Activated CD8-positive, alpha-beta memory T cell treated with anti-CD3 and anti-CD28 coated beads, Interleukin-2, amount 10 ng/mL, durations not matched to agents 7 days and 5 days (primary cell): ENCODE measurements around the gene ARSI. TPM values are rescaled to one million over a fixed set of nuclear protein-coding genes. Genes with fewer than 3 reads are reported as not detected.

Experiments used
- ATAC-seq: fragments of 150-1000 bp; cut with Tn5 transposase; one replicate; pipeline ENCODE4 v1.10.0; 2021; ENCODE audit warnings: moderate library complexity
- CTCF ChIA-PET: fragments of 350-600 bp; sonication (Branson Sonifier 250); formaldehyde crosslinking; loops from one replicate; lab custom pipeline; 2021; ENCODE audit warnings: antibody characterized with exemption; lab: Charles Lee
- DNase-seq: peaks from one replicate; pipeline ENCODE4 v3.0.0-alpha.2; 2020
- H3K27ac Mint-ChIP-seq: one replicate; pipeline ENCODE4 v1.8.0; 2021; ENCODE audit warnings: mild to moderate bottlenecking, mixed read lengths
- H3K27me3 Mint-ChIP-seq: one replicate; pipeline ENCODE4 v1.8.0; 2021; ENCODE audit warnings: mixed read lengths
- H3K36me3 Mint-ChIP-seq: one replicate; pipeline ENCODE4 v1.8.0; 2021; ENCODE audit warnings: mild to moderate bottlenecking, mixed read lengths
- H3K4me1 Mint-ChIP-seq: one replicate; pipeline ENCODE4 v1.8.0; 2021; ENCODE audit warnings: mixed read lengths
- H3K4me3 Mint-ChIP-seq: one replicate; pipeline ENCODE4 v1.8.0; 2021; ENCODE audit warnings: mild to moderate bottlenecking, moderate library complexity, mixed read lengths
- H3K9me3 Mint-ChIP-seq: one replicate; pipeline ENCODE4 v1.8.0; 2022; ENCODE audit warnings: low read depth, mixed read lengths
- total RNA-seq, 2 experiments: library from RNA; stranded (reverse); gene quantifications; one replicate each; pipeline ENCODE4 v1.2.3, GENCODE V29; 2021

Gene ARSI
- total RNA-seq, 2 experiments from 2014 or later, result not detected

DNA sequence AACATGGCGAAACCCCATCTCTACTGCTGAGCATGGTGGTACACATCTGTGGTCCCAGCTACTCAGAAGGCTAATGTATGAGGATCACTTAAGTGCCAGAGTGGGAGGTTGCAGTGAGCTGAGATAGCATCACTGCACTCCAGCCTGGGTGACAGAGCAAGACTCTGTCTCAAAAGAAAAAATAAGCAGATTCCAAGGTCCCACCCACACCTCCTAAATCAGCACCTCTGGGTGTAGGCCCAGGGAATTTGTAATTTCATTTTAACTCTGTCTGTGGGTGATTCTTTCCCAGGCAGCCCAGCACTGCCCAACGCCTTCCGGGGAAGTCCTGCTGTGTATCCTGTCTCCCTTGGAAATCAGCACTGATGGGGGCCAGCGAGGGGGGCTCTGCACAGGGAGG lies 25.7 kb downstream of the ARSI start:
- Mint-ChIP-seq H3K4me1 (no peaks in the 10 kb centered on the region), H3K4me3 (no peak overlapping the region), H3K27me3 (peaks cover 31% of the 10 kb centered on the region), H3K36me3 (no peaks in the 10 kb centered on the region), H3K9me3 (no peaks in the 10 kb centered on the region), H3K27ac (no peak overlapping the region)
- CTCF ChIA-PET, result no interaction called here
- no peak for ATAC-seq
- no peak for DNase-seq

DNA sequence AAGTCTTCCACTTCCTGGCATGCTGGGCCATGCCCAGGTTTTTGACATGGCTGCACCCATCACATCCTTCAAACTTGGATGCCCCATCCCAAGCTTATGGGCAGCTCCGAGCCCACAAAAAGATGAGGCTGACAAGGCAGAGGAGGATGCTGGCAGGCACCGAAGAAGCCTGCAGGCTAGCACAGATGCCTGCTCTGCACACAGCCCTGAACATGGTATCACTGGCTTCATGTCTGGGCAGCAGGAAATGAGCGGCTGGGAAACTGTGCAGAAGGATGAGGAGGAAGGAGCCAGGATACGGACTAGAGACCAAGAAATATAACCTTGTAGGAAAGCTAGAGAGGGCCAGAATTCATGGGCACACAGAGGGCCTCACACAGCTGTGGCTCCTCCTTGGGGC lies 27.9 kb downstream of the ARSI start:
- H3K4me1 Mint-ChIP-seq, result no peaks in the 10 kb centered on the region
- no peak overlapping the region for H3K4me3 Mint-ChIP-seq
- DNase-seq (no peak), ATAC-seq (no peak)
- CTCF ChIA-PET, result no interaction called here
- H3K27me3 Mint-ChIP-seq, result peaks cover 17% of the 10 kb centered on the region
- no peaks in the 10 kb centered on the region for H3K9me3 Mint-ChIP-seq
- H3K27ac Mint-ChIP-seq, result no peak overlapping the region
- H3K36me3 Mint-ChIP-seq, result no peaks in the 10 kb centered on the region

DNA sequence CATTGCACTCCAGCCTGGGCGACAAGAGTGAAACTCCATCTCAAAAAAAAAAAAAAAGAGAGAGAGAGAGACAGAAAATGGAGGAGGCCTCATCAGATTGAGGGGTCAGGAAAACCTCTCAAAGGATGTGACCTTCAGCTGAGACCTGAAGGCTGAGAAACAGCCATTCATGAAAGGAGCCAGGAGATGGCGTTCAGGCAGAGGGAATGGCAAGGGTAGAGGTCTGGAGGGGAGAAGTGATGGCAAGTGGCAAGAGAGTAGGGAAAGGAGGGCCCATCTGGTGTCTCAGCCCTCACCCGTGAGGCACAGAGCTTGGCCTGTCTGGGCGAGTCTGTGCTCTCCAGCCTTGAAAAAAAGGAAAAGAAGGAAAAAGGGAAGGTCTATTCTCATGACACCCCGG lies 30.2 kb downstream of the ARSI start:
- no peak for ATAC-seq
- CTCF ChIA-PET, result interaction anchor here (1.4 to 1.7 kb wide), 3 partner anchors 77 to 163 kb away, joined by 6 to 8 read pairs (median 8); no protein-coding TSS in a partner anchor
- Mint-ChIP-seq H3K27me3 (peaks cover 16% of the 10 kb centered on the region), H3K27ac (no peak overlapping the region), H3K4me1 (no peaks in the 10 kb centered on the region), H3K36me3 (no peaks in the 10 kb centered on the region), H3K9me3 (no peaks in the 10 kb centered on the region), H3K4me3 (no peak overlapping the region)
- no peak for DNase-seq

DNA sequence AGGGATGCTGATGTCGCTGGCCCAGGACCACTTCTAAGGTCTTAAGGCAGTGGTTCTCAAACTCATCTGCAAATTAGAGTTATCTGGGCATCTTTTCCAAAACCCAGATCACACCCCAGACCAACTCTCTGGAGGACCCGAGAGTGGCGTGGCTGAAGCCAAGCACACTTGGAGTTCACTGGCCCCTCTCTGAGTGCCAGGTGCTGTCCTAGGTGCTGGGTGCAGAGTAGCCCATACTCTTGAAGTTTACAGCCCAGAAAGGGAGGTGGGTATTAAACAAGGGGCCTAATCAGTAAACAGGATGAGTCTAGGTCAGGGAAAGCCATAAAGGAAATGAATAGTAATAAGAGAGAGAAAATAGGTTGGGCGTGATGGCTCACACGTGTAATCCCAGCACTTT lies 30.8 kb downstream of the ARSI start:
- H3K27me3 Mint-ChIP-seq, result peaks cover 16% of the 10 kb centered on the region
- DNase-seq (no peak), ATAC-seq (no peak)
- H3K4me1 Mint-ChIP-seq, result no peaks in the 10 kb centered on the region
- no peak overlapping the region for H3K27ac Mint-ChIP-seq
- H3K4me3 Mint-ChIP-seq, result no peak overlapping the region
- no peaks in the 10 kb centered on the region for H3K9me3 Mint-ChIP-seq
- no peaks in the 10 kb centered on the region for H3K36me3 Mint-ChIP-seq
- CTCF ChIA-PET, result interaction anchor here (1.4 to 1.7 kb wide), 3 partner anchors 78 to 163 kb away, joined by 6 to 8 read pairs (median 8); no protein-coding TSS in a partner anchor

DNA sequence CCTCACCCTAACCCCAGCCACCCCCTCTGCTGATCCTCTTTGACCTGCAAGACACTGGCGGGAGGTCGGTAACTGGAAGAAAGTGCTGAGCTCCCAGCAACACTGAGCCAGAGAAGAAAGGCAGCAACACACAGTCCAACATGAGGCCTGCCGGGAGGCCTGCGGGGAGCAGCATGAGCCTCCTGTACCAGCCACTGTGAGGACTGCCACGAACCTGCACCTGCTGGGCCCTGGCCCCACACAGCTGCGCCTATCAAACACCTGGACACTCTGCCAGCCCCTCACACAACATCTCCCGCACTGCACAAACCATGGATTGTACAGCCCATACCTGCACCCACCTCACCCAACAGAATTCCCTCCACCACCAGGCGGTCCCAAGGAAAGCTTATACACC lies 31.4 kb downstream of the ARSI start:
- H3K27me3 Mint-ChIP-seq, result peaks cover 14% of the 10 kb centered on the region
- no peak overlapping the region for H3K4me3 Mint-ChIP-seq
- CTCF ChIA-PET, result interaction anchor here (1.5 kb wide), 1 partner anchor 80 kb away, joined by 8 read pairs; no protein-coding TSS in a partner anchor
- H3K9me3 Mint-ChIP-seq, result no peaks in the 10 kb centered on the region
- no peak overlapping the region for H3K27ac Mint-ChIP-seq
- DNase-seq (no peak), ATAC-seq (no peak)
- H3K4me1 Mint-ChIP-seq, result no peaks in the 10 kb centered on the region
- no peaks in the 10 kb centered on the region for H3K36me3 Mint-ChIP-seq

DNA sequence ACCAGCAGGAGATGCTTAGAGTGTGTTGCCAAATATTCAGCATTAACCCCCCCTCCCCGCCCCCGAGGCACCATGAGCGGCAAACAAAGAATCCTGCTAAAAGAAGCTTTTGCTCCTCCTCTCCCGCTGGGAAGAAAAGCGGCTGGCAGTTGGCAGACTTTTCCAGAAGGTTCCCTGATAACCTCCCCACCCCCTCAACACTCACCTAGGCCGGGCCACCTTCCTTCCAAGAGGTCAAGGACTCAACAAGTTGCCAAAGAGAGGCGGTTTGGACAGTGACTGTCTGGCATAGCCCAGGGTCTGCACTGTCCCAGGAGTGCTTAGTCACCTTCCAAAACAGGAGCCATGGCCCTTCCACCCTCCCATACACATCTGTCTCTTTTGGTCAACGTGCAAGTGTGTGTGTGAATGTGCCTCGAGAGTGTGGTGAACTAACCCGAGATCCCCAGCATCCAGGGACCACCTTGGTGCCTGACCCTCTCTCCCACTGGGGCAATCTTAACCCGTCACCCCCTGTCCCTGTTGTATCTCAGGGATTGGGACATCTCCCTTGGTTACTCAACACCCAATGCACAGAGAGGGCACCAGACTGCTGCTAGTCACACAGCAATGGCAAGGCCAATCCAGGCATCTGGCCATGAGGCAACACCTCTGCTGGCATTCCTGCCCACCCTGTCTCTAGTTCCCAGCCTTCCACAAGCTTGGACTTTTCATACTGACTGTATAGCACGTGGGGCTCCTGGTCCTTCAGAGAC lies 32.0 kb downstream of the ARSI start:
- Mint-ChIP-seq H3K9me3 (no peaks in the 10 kb centered on the region), H3K27me3 (peaks cover 14% of the 10 kb centered on the region), H3K4me1 (no peaks in the 10 kb centered on the region), H3K27ac (no peak overlapping the region), H3K4me3 (no peak overlapping the region), H3K36me3 (no peaks in the 10 kb centered on the region)
- ATAC-seq (no peak), DNase-seq (no peak)
- CTCF ChIA-PET, result interaction anchor here (1.2 to 2.0 kb wide), 2 partner anchors 10 to 79 kb away, joined by 3 to 6 read pairs; no protein-coding TSS in a partner anchor

DNA sequence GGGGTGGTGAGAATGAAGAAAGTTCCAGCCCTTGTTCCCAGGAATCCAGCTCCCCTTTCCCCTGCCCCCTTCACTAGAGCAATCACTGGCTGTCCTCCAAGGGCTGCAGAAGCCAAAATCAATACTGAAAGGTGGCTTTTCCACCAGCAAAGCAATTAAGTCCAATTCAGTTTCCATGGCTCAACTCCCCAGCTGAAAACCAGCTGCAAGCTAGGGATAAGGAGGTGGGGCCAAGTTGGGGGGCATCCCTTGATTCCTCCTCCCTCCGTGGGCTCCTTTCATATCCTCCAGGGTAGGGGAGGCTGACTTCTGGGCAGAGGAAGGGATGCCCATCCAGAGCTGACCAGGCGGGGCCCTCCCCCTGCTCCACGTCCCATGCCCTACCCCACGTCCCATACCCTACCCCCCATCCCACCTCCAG lies 35.8 kb downstream of the ARSI start:
- no peak for ATAC-seq
- Mint-ChIP-seq H3K27ac (no peak overlapping the region), H3K36me3 (no peaks in the 10 kb centered on the region), H3K27me3 (peaks cover 2% of the 10 kb centered on the region), H3K4me3 (no peak overlapping the region), H3K9me3 (no peaks in the 10 kb centered on the region), H3K4me1 (no peaks in the 10 kb centered on the region)
- no peak for DNase-seq
- CTCF ChIA-PET, result no interaction called here

DNA sequence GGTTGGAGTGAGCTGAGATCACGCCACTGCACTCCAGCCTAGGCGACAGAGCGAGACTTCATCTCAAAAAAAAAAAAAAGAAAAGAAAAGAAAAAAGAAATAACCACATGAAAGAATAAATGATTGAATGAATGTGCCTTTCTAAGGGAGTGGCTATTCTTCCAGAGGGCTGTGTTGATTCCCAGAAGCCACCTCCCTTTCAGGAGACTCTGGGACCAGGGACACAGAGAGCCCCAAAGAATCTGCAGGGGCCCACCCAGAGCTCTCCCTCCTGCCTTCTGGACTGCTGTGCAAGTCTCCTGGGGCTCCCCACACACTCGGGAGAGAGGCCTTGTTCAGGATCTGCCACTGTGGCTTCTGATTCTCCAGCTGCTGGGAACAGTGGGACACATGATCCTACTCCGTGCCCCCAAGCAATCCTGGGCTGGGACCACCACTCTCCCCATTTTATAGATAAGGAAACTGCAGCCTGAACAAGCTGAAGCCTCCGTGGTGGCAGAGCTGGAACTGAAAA lies 36.8 kb downstream of the ARSI start:
- no peak for ATAC-seq
- Mint-ChIP-seq H3K9me3 (no peaks in the 10 kb centered on the region), H3K27ac (no peak overlapping the region), H3K4me3 (no peak overlapping the region), H3K27me3 (peaks cover 4% of the 10 kb centered on the region), H3K4me1 (no peaks in the 10 kb centered on the region), H3K36me3 (no peaks in the 10 kb centered on the region)
- DNase-seq, result no peak
- CTCF ChIA-PET, result no interaction called here

DNA sequence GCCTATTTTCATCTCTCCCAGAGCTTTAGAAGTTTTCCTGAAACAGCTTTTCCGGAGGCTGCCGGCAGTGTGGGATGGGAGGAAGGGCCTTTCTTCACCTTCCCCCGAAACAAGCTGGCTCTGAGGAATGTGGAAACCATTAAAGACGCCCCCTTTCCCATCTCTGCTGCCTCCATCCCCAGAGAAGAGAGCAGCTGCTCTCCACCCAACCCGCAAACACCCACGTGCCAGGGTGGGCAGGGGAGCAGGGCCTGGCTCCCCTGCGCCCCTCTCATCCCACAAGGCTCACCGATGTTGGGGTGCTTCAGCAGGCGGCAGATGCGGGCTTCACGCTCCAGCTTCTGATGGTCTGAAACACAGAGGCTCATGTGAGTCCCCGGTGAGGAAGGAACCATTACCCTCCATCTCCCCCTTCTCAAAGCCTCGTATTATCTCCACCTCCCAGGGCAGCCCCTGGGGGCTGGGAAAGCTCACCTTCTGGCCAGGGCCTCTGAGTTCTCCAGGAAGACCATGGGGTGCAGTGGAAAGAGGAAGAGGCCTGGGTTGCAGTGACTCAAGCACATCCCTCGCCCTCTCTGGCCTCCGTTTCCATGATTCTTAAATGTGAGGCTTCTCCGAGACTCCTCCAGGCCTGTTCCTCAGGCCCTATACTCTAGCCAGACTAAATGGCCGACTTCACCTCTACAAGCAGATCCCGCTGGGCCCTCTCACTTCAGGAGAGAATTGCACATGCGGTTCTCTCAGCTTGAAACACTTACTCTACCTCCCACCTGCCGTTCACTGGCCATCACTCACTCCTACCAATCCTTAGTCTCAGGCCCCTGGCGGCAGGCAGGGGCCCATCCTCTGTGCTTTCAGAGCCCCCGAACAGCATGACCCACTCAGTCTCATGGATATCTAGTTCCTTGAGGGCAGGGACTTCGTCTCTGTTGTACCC lies 37.8 kb downstream of the ARSI start:
- DNase-seq (no peak), ATAC-seq (no peak)
- Mint-ChIP-seq H3K4me1 (no peaks in the 10 kb centered on the region), H3K9me3 (no peaks in the 10 kb centered on the region), H3K27ac (no peak overlapping the region), H3K4me3 (no peak overlapping the region), H3K27me3 (peaks cover 4% of the 10 kb centered on the region), H3K36me3 (no peaks in the 10 kb centered on the region)
- CTCF ChIA-PET, result interaction anchor here (1.9 kb wide), 1 partner anchor 87 kb away, joined by 5 read pairs; no protein-coding TSS in a partner anchor

DNA sequence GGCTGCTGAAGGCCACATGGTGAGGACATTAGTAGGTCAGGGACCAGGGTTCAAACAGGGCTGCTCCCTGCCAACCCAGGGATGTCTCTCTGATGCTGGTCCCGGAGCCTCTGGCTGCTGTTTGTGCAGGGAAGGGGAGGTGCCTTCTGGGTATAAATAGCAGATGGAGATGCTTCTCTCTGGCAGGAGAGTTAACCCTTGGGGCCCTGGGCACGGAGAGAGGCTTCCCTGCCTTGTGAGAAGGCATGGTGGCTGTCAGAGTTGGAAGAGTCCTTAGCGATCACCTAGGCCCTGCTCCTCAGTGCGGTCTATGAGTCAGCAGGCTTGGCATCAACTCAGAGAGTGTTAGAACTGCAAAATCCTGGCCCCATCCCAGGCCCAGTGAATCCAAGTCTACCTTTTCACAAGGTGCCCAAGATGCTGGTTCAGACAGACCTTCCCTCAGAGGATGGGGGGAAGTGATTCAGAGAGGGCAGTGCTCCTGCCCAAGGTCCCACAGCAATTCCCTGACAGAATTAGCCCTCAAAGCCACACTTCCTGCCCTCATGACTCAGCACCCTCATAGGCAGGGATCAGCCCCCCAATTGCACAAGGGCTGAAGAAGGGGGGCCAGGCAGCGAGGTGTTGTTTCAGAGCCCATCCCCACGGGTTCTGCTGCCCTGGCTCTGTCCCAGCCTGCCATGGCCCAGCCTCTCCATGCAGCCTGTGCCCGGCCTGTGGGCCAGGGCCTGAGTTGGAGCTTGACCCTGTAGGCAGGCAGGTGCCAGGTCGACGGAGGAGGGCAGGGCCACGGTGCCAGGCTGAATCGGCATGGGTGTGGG lies 38.7 kb downstream of the ARSI start:
- Mint-ChIP-seq H3K27ac (no peak overlapping the region), H3K36me3 (no peaks in the 10 kb centered on the region), H3K4me1 (no peaks in the 10 kb centered on the region), H3K9me3 (no peaks in the 10 kb centered on the region), H3K27me3 (peaks cover 4% of the 10 kb centered on the region), H3K4me3 (no peak overlapping the region)
- CTCF ChIA-PET, result interaction anchor here (1.9 kb wide), 1 partner anchor 88 kb away, joined by 5 read pairs; no protein-coding TSS in a partner anchor
- ATAC-seq, result peak; percentile 33
- no peak for DNase-seq

DNA sequence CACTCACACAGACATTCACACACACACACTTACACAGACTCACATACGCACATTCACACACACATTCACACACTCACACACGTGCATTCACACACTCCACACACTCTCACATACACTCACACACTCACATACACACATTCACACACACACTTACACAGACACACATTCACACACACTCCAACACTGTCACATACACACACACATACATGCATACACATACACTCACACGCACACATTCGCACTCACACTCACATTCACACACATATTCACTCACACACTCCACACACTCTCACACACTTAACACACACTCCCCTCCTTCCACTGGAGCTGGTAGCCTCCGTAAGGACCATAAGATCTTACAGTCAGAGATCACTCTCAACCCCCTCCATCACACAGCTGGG lies 39.3 kb downstream of the ARSI start:
- Mint-ChIP-seq H3K4me1 (no peaks in the 10 kb centered on the region), H3K9me3 (no peaks in the 10 kb centered on the region), H3K27me3 (peaks cover 4% of the 10 kb centered on the region), H3K27ac (no peak overlapping the region), H3K4me3 (no peak overlapping the region), H3K36me3 (no peaks in the 10 kb centered on the region)
- DNase-seq (no peak), ATAC-seq (no peak)
- CTCF ChIA-PET, result interaction anchor here (1.9 kb wide), 1 partner anchor 88 kb away, joined by 5 read pairs; no protein-coding TSS in a partner anchor

DNA sequence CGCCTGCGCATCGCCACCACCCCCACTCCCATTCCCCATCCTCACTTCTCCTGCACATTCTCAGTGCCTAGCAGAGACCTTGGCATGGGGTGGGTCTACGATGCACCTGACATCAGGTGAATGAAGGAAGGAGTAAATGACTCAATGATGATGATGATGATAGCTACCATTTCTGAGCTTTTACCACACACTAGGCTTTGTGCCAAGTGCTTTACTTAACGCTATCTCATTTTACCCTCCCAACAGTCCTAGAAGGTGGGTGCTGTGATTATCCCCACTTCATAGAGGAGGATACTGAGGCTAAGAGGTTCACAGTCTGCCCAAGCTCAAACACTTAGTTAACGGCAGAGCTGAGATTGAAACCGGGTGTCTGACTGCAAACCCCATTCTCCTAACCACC lies 40.2 kb downstream of the ARSI start:
- no peak for DNase-seq
- no peak for ATAC-seq
- Mint-ChIP-seq H3K27ac (no peak overlapping the region), H3K36me3 (no peaks in the 10 kb centered on the region), H3K4me3 (no peak overlapping the region), H3K27me3 (peaks cover 2% of the 10 kb centered on the region), H3K9me3 (no peaks in the 10 kb centered on the region), H3K4me1 (no peaks in the 10 kb centered on the region)
- CTCF ChIA-PET, result interaction anchor here (1.7 kb wide), 1 partner anchor 44 kb away, joined by 6 read pairs; no protein-coding TSS in a partner anchor
